GM12892 (cell line): ENCODE results near the gene TRIAP1.

ENCODE experiments used
- POLR2A ChIP-seq: IDR thresholded peaks from 2 replicates; pipeline ENCODE4 v1.6.1; 2011; ENCODE audit warnings: low read depth, low read length, control low read depth
- POLR2AphosphoS5 ChIP-seq: IDR thresholded peaks from 2 replicates; pipeline ENCODE4 v1.6.1; 2011; ENCODE audit warnings: low read depth, low read length, control low read depth
- TAF1 ChIP-seq: IDR thresholded peaks from 2 replicates; pipeline ENCODE4 v1.6.1; 2011; ENCODE audit warnings: low read depth, mild to moderate bottlenecking, control low read depth, low read length, borderline replicate concordance

- TF ChIP-seq POLR2AphosphoS5 (no peak), POLR2A (no peak), TAF1 (no peak)
Measured at GRCh38 chr12:120406553-120406952, 39.6 kb downstream of the TRIAP1 start.
